Measurements from ENCODE around the gene ITSN1. TPM values are rescaled to one million over a fixed set of nuclear protein-coding genes. Genes with fewer than 3 reads are reported as not detected.
A peak's percentile ranks its signal among the peaks of the same experiment; 100 is the strongest.

Gene ITSN1
- total RNA-seq, 1 experiment from 2014 or later: 35.2 TPM

DNA sequence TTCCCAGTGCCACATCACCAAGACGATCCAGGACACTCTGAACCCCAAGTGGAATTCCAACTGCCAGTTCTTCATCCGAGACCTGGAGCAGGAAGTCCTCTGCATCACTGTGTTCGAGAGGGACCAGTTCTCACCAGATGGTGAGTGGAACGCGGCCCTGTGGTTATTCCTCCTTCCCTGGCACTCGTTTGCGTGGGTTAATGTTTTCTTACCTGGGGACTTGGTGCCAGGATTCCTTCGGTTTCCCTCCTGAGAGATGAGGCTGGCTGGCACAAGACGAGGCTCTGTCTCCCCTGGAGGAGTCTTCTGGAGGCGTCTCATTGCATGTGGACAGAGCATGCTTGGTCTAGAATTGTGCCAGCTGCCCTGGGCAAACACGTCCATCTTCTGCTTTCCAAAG is 244.0 kb downstream of the ITSN1 start:
- no peak for DNase-seq (ENCODE audit: low read depth)

DNA sequence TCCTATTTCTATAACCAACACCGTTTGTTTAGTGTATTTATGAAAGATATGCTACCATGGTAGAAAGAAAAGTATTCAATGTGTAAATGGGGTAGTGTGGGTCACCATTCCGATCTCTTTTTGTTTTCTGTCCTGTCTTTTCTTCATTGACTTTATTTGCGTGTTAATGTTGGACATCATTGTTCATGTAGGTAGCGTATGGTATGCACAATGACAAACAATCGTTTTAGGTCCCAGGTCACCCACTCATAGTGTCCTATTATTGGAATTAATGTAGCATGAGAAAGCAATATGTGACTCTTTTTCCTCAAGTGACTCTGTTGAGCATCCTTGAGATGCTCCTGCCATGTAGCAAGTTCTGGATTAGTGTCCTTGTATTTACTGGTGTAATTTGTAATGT is 247.9 kb downstream of the ITSN1 start:
- DNase-seq (ENCODE audit: low read depth): no peak

DNA sequence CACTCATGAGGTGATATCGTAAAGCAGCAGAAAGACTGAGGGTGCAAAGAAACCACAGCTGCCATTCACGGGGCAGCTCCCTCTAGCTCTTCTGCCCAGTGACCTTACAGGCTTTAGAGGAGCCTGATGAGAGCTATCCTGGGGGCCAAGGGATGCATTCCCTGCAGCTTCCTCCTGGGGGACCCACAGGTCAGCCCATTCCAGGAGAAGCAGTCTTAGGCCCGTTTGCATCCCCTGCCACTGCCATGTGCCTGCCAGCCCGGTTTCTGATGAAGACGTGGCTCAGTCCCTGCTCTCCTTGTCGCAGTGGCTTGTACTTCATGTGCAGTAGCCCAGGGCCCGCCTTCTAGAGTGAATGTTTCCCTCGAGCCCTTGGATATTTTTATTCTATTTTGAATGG is 250.6 kb downstream of the ITSN1 start:
- no peak for DNase-seq (ENCODE audit: low read depth)

DNA sequence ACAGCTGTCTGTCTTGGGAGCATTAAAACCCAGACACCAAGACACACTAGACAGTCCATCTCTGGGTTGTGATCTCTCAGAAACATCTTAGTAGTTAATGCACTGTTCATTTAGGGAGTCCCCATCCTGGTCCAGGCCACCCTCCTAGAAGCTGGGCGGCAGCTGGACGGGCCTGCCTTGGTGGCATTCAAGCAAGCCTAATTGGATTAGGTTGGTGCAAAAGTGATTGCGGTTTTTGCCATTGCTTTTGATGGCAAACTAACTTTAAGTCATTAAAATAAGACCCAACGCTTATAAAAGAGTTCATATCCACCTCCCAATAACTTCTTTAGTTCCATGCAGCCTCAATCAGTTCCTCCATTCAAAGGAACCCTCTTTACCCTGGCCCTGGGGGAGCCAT is 251.6 kb downstream of the ITSN1 start:
- DNase-seq (ENCODE audit: low read depth): no peak

GRCh38 chr21:33894736-33895288 is 252.5 kb downstream of the ITSN1 start:
- peak; percentile 84 for DNase-seq (ENCODE audit: low read depth)

GRCh38 chr21:33895356-33895755 is 253.1 kb downstream of the ITSN1 start:
- no peak for DNase-seq (ENCODE audit: low read depth)

DNA sequence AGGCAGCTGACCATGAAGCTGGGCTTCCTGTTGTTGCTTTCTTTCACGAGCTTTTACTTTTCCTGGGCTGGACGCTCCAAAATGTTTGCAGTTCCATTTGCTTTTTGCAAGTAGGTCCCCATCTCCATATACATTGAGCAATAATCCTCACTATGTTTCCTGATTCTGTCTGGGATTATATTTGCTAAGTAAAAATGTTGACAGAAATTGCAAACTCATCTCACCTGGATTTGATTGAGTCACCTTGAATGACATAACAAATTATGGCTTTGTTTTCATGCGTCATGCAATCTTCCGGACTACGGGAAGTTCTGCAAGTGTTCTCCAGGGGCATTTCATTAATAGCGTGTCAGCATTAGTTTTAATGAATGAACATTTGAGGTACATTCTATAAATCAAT is 254.4 kb downstream of the ITSN1 start:
- DNase-seq (ENCODE audit: low read depth): no peak

- DNase-seq (ENCODE audit: low read depth): no peak
Measured at GRCh38 chr21:33897098-33897497, 254.8 kb downstream of the ITSN1 start.

DNA sequence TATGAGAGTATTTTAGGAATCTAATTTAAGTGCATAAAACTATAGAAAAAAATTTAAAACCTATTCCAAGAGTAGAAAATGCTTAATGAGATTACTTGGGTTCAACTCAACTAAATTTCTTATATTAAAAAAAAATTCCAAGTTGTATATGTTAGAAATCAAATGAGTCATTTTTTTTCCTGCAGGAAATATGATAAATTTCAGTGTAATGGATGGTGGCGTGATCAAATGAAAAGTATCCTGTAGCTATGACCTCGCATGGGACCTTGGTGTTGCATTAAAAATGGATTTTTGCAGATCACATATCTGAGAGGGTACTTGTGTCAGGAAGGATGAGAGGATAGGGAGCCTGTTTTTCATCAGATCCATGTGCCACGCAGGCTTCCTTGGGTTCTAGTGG is 255.4 kb downstream of the ITSN1 start:
- DNase-seq (ENCODE audit: low read depth): no peak

DNA sequence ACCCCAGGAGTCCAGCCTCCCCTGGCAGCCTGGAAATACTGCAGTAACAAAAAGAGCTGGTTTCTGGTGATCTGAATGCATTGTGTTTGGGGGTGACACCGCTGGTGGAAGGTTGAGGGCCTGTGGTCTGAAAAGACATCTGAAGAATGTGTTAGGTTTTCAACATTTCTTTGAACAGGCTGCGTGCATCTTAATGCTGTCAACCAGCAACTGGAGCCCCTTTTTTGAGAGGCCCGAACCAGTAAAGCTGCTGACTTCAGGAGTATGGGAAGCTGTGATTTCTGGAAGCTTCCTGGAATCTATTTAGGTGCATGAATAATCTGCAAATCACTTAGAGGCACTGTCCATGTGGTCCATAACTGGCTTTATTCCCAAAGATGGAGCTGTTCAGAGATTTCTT is 256.3 kb downstream of the ITSN1 start:
- no peak for DNase-seq (ENCODE audit: low read depth)

- DNase-seq (ENCODE audit: low read depth): no peak
Measured at GRCh38 chr21:33899199-33899598, 256.9 kb downstream of the ITSN1 start.

GRCh38 chr21:33901412-33902288 is 259.3 kb downstream of the ITSN1 start:
- peak; percentile 64 for DNase-seq (ENCODE audit: low read depth)

DNA sequence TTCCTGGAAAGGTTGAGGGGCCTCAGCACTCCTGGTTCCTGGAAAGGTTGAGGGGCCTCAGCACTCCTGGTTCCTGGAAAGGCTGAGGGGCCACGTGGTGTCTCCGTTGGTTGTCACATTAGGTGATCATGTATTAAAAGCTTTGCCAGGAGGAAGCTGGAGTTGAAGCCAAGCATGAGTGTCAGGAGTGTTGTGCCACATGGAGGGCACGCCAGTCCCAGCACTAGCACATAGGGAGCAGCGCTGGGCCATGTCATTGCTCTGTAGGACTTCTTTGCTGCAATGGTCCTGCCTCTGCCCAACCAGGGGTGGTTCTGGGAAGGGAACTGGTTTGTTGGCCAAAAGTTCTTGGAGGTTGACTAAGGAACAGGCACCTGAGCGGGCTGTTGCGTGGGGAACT is 260.0 kb downstream of the ITSN1 start:
- no peak for DNase-seq (ENCODE audit: low read depth)

GRCh38 chr21:33904041-33904440 is 261.7 kb downstream of the ITSN1 start:
- DNase-seq (ENCODE audit: low read depth): no peak

DNA sequence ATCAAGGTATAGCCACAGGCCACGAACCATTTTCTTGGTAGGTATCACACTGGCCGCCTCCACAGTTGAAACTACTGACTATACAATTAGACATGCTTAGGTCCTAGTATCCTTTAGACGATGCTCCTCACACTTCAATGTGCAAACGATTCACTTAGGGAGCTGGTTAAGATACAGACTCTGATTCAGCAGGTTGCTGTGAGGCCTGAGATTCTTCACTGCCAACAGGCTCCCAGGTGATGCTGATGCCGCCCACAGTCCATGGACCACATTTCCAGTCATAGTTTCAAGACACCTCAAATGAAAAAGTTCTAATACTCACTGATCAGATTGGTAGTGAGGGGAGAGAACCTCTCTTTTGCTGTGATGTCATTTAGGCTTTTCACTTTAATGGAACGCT is 266.5 kb downstream of the ITSN1 start:
- DNase-seq (ENCODE audit: low read depth): no peak

DNA sequence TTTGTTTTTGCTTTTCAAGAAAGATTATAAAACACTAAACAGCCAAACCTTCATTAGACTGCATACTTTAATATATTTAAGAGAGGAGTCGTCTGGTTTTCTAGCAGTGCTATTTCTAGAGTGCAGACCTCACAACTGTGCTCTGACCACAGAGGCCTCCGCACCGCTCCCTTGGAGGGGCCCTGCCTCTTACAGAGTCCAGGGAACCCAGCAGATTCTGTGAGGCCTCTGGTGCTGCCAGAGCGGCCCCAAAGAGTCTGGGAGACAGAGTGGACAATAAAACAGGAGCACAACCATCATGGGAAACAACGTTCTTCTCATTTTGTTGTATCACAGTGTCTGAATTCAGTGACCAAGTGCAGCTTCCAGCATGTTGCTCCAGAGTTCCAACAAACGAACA is 267.5 kb downstream of the ITSN1 start:
- DNase-seq (ENCODE audit: low read depth): no peak

DNA sequence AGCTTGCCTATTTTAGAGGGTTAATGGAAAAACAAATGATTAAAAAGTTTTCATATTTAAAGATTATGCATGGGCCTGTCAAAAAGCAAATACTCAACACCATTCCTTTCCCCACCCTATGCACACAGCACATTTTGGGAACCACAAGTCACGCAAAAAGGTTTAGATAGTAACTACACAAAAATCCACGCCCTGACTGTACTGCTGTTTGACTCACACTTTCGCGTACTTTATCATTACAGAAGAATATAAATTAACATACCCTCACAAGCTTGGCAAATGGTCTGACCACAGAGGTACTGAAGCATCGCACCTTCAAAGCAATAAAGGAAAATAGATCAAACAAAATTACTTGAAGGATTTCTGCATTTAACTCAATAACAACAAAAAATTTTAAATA is 271.9 kb downstream of the ITSN1 start:
- no peak for DNase-seq (ENCODE audit: low read depth)

DNA sequence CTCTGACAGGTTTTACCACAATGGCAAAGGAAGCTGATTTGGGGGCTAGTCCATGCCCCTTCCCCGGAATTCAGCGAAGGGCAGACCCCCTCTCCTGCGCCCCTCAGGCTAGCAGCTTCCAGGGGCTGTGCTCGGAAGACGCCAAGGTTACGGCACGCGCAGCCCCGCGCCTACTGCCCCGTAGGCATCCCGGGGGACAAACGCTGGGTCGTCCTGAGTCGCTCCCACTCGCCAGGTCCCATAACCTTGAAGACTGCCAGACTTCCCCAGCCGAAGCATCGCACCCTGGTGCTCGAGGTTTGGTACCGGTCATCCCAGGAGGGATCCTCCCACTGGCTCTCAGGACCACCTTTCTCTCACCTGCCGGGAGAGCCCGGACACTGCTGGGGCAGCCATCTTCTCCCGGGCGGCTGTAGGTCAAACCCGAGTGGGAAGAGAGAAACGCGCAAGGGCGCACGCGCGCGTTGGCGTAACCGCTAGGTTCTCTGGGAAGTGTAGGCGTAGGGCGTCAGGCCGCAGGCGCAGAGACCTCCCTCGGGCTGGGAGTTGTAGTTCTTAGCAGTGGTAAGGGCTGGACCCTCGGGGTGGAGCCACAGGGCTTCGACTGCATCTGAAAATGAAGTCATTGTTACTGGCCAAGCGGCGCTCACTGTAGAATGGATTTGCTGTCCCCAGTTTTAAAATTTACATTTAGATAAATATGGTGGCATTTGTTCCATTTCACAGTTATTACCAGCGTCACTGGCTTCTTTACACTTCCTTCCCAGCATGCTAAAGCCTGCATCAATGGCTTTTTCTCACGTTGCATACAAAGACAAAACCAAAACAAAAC is 273.3 kb downstream of the ITSN1 start, which contains the start of gene ATP5PO:
Gene ATP5PO, minus strand, starts transcription at position 437 of the 832 bp plus-strand sequence. Its CDS starts 41 bp downstream, at position 396.
- DNase-seq (ENCODE audit: low read depth): peak; percentile 96

GRCh38 chr21:33916200-33916567 is 273.9 kb downstream of the ITSN1 start:
- DNase-seq (ENCODE audit: low read depth): no peak

DNA sequence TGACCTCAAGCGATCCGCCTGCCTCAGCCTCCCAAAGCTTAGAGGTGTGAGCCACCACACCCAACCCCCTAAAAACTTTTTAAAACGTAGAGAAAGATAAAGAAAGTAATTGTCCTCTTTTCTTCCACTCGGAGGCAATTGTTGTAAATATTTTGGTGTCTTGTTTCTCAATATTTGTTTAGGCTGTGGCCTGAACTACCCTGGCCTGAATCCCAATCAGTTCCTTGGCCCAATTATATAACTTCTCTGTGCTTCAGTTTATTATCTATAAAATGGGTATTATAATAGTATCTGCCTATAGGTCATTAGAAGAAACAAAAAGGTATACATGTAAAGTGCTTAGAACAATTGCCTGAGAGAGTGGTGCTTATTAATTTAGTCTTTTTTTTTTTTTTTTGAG is 275.1 kb downstream of the ITSN1 start:
- no peak for DNase-seq (ENCODE audit: low read depth)

- peak; percentile 77 for DNase-seq (ENCODE audit: low read depth)
Measured at GRCh38 chr21:33924079-33924765, 281.9 kb downstream of the ITSN1 start.

- no peak for DNase-seq (ENCODE audit: low read depth)
Measured at GRCh38 chr21:33924766-33925100, 282.4 kb downstream of the ITSN1 start.

All from LHCN-M2 (cell line).